Activated naive CD8-positive, alpha-beta T cell (primary cell): ENCODE data around the gene PLEKHA7.
"Not testable (repeated sequence)": the region's sequence is repeated elsewhere in the genome, so short reads cannot be mapped to it uniquely, and the experiment has no call there.

ENCODE experiments used
- H3K27ac Mint-ChIP-seq: one replicate; pipeline ENCODE4 v1.8.0; 2021; ENCODE audit warnings: mixed read lengths
- H3K27me3 Mint-ChIP-seq: one replicate; pipeline ENCODE4 v1.8.0; 2021; ENCODE audit warnings: mixed read lengths
- H3K36me3 Mint-ChIP-seq: one replicate; pipeline ENCODE4 v1.8.0; 2021; ENCODE audit warnings: mixed read lengths
- H3K4me1 Mint-ChIP-seq: one replicate; pipeline ENCODE4 v1.8.0; 2021; ENCODE audit warnings: low read depth, mixed read lengths
- H3K4me3 Mint-ChIP-seq: one replicate; pipeline ENCODE4 v1.8.0; 2021; ENCODE audit warnings: mild to moderate bottlenecking, mixed read lengths
- H3K9me3 Mint-ChIP-seq: one replicate; pipeline ENCODE4 v1.8.0; 2021; ENCODE audit warnings: low read depth, mixed read lengths

Gene PLEKHA7

DNA sequence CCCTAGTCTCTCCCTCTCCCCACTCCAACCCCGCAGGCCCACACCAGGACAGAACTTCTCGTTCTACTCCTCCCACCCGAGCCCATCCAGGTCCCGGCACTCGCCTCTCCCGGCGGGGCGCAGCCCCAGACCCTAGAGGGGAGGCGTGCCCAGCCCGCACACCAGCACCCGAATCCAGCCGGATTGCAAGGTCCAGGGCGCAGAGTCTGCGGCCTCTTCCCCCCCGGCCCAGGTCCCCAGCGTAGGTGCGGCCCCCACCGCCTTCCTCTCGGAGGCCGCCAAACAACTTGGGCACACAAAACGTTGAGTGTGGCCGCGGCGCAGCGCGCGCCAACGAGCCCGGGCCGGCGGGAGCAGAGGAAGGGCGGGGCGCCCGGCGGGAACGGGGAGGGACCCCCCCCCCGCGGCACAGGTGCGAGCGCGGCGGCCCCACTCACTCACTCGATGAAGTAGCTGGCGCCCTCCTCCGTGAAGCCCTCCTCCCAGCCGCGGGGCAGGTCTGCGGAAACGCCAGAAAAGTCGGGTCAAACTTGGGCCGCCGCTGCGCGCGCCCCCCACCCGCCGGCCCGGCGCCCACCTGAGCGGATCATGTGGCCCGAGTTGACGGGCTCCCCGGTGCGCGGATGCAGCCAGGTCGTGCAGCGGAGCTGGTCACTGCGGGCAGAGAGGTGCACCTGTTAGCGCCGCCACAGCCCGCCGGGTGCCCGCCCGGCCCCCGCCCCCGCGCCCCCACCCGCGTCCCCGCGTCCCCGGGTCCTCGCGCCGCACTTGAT is 480 bp downstream of the PLEKHA7 start:
- Mint-ChIP-seq H3K4me1 (peaks cover 4% of the 10 kb centered on the region), H3K36me3 (peaks cover 2% of the 10 kb centered on the region), H3K9me3 (no peaks in the 10 kb centered on the region), H3K27ac (no peak overlapping the region), H3K4me3 (no peak overlapping the region), H3K27me3 (peaks cover 16% of the 10 kb centered on the region)

DNA sequence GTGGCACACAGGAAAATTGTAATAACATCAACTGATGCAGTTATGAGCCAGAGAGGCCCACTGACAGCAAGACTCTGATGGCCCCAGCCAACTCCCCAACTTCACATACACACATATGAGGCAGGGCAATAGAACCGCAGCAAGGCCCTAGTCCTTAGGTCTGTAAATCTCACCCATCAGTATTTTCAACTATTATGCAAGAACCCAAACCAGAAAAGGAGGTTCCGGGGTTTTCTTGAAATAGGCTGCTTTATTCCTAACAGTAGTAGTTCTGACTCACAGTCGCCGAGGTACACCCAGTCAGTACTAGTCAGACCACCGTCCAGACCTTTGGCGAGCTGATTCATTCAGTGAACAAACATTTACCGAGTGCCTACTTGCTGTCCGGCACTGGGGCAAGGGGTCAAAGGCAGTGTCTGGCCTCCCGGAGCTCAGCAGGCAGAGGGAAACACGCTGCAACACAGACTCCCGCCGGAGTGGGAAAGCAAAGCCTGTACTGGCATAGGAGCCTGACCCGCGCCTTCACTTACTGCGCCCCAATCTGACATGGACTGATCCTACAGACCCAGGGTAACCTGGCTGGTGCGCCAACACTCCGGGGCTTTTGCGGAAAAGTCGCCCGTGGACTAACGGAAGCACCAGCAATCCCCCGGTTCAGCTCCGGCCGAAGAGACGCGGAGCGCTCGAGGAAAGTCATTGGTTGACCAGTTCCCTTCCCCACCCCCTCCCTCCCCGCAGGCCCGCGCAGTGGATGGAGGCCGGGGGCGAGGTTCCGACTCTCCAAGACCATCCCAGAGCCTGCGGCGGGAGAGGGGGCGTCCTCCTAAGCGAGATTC is 1.3 kb downstream of the PLEKHA7 start:
- no peaks in the 10 kb centered on the region for H3K9me3 Mint-ChIP-seq
- H3K36me3 Mint-ChIP-seq = peaks cover 2% of the 10 kb centered on the region
- peaks cover 16% of the 10 kb centered on the region for H3K27me3 Mint-ChIP-seq
- no peak overlapping the region for H3K4me3 Mint-ChIP-seq
- H3K4me1 Mint-ChIP-seq = peaks cover 4% of the 10 kb centered on the region
- no peak overlapping the region for H3K27ac Mint-ChIP-seq

DNA sequence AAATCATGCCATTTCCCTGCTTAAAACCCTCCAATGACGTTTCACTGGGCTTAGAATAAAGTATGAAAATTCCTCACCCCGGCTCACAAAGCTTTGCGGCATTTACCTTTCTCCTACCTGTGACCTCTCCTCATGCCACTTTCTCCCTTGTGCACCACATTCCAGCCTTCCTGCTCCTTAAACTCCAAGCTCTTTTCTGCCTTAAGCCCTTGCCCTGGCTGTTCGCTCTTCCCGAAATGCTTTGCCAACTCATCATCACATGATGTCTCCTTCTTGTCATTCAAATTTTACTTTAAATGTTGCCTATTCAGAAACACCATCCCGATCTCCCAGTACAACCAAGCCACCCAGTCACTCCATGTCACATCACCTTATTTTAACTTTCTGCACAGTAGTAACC is 2.0 kb downstream of the PLEKHA7 start:
- Mint-ChIP-seq H3K27me3 (peaks cover 16% of the 10 kb centered on the region), H3K27ac (no peak overlapping the region), H3K4me1 (peaks cover 4% of the 10 kb centered on the region), H3K4me3 (no peak overlapping the region), H3K9me3 (no peaks in the 10 kb centered on the region), H3K36me3 (peaks cover 2% of the 10 kb centered on the region)

DNA sequence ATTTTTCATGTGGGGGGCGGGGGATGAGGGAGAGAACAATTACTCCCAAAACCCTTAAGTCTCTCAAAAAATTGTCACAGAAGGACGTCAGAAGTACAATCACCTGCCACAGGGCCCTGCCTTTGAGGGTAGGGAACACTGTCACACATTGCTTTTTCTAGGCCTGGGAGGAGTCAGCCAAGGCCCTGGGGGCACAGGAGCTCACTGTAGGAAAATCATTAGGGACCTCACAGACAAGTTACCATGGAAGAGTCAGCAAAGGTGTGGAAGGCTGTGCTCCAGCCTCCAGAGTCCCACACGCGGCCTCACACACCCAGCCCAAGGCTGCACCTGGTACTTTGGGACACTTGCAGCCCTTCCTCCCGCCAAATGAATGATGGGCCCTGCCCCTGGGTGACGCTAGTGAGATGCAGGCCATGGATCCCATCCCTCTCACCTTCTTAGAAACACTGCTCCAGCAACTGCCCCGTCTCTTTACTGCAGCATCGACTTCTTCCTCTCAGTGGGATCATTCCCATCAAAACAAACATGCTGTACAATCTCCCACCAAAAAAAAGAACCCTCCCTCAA is 3.3 kb downstream of the PLEKHA7 start:
- Mint-ChIP-seq H3K4me1 (peaks cover 4% of the 10 kb centered on the region), H3K4me3 (no peak overlapping the region), H3K9me3 (no peaks in the 10 kb centered on the region), H3K36me3 (peaks cover 2% of the 10 kb centered on the region), H3K27me3 (peaks cover 10% of the 10 kb centered on the region), H3K27ac (no peak overlapping the region)

DNA sequence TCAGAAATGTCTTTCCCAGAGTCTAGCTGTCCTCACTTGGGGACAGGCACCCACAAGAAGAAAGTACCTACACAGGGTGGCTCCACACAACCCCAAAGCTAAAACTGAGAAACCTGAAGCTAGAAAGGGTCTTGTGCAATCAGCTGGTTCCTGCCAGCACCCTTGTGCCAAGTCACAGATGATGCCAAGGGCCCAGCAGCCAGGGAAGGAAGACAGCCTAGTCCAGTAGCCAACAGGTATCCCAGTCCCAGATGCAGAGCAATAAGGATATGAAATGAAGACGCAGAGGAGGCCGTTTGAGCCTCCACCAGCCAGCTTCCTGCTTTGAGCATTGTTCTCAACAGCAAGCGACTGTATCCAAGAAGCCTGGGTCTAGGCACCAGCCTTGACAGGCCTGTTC is 6.1 kb downstream of the PLEKHA7 start:
- peaks cover 2% of the 10 kb centered on the region for H3K27me3 Mint-ChIP-seq
- no peaks in the 10 kb centered on the region for H3K36me3 Mint-ChIP-seq
- no peak overlapping the region for H3K27ac Mint-ChIP-seq

DNA sequence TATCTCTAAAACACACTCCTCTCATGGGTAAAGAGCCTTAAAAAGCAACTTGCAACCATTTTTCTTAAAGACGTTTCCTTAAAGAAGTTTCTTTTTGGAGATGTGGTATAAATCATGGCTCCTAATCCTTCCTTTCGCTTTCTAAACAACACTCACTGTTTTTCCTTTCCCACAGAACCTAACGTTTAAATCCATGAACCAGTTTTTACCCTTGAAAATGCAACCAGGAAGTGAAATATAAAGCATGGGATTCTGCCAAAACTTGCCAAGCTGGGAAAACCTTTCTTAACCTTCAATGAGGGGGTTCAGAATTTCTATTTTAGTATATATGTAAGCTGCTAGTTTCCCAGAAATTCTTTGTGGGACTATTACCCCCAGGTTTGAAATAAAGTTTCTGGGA is 8.6 kb downstream of the PLEKHA7 start:
- H3K27me3 Mint-ChIP-seq = peaks cover 2% of the 10 kb centered on the region
- H3K4me1 Mint-ChIP-seq = no peaks in the 10 kb centered on the region
- no peaks in the 10 kb centered on the region for H3K9me3 Mint-ChIP-seq
- H3K27ac Mint-ChIP-seq = no peak overlapping the region
- no peak overlapping the region for H3K4me3 Mint-ChIP-seq
- H3K36me3 Mint-ChIP-seq = no peaks in the 10 kb centered on the region

More for the DNA sequence above, 6.1 kb downstream of the PLEKHA7 start:
- Mint-ChIP-seq H3K4me3 (no peak overlapping the region), H3K4me1 (no peaks in the 10 kb centered on the region), H3K9me3 (no peaks in the 10 kb centered on the region)

DNA sequence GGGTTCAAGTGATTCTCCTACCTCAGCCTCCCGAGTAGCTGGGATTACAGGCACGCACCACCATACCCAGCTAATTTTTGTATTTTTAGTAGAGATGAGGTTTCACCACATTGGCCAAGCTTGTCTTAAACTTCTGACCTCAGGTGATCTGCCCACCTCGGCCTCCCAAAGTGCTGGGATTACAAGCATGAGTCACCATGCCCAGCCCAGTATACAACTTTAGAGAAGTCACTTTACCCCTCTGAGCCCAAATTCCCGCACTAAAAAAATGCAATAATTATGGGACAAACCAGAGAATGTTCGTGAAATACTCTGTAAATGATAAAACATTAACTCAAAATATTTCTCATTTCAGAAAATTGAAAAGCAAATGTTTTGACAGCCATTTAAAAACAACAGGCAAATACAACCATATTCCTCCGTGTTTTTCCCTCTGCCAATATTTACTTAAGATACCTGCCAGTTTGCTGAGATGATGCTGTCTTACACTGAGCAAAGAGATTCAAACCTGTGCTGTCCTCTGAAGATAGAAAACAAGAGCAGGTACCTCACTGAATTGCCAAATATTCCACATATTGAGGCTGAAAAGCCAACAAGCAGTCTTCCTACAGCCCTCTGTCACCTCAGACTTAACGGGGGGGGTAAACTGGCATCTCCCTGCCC is 9.6 kb downstream of the PLEKHA7 start:
- no peaks in the 10 kb centered on the region for H3K36me3 Mint-ChIP-seq
- no peaks in the 10 kb centered on the region for H3K9me3 Mint-ChIP-seq
- H3K27ac Mint-ChIP-seq = no peak overlapping the region
- no peaks in the 10 kb centered on the region for H3K4me1 Mint-ChIP-seq
- peaks cover 2% of the 10 kb centered on the region for H3K27me3 Mint-ChIP-seq
- no peak overlapping the region for H3K4me3 Mint-ChIP-seq

DNA sequence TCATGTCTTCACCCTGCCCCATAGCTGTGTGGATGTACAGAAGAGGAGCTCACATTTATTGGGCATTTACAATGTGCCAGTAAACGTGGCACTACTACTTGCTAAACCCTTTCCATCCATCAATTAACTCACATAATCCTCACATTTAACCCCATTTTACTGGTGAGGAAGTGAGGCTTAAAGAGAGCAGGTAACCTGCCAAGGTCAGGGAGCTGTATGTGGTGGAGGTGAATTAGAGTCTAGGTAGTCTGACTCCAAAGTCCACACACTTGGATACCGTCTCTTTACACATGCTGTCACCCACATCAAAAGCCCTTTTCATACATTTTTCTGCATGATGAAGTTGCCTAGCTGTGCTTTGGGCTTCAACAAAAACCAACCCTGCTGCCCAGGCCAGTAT is 10.8 kb downstream of the PLEKHA7 start:
- H3K9me3 Mint-ChIP-seq = no peaks in the 10 kb centered on the region
- no peaks in the 10 kb centered on the region for H3K4me1 Mint-ChIP-seq
- no peak overlapping the region for H3K27ac Mint-ChIP-seq
- no peaks in the 10 kb centered on the region for H3K36me3 Mint-ChIP-seq
- H3K4me3 Mint-ChIP-seq = no peak overlapping the region
- H3K27me3 Mint-ChIP-seq = peaks cover 2% of the 10 kb centered on the region

DNA sequence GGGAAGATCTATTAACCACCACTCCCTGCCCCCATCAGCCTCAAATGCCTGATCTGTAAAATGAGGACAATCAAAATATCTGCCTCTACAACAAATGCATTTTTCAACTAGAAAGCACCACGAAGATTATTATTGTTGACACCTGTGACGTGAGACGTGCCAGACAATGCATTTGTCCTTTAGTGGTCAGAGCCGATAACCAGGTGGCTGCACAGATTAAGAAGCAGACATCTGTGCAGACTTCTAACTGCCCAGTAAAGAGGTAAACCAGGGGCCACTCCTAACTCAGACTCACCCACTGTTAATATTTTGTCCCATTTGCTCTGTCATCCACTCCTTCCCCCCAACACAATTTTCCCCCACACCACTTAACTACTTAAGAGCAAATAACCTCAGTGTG is 11.7 kb downstream of the PLEKHA7 start:
- no peak overlapping the region for H3K4me3 Mint-ChIP-seq
- peak overlapping the region; percentile 28 for H3K27ac Mint-ChIP-seq
- peaks cover 2% of the 10 kb centered on the region for H3K27me3 Mint-ChIP-seq
- no peaks in the 10 kb centered on the region for H3K4me1 Mint-ChIP-seq
- no peaks in the 10 kb centered on the region for H3K36me3 Mint-ChIP-seq
- no peaks in the 10 kb centered on the region for H3K9me3 Mint-ChIP-seq

DNA sequence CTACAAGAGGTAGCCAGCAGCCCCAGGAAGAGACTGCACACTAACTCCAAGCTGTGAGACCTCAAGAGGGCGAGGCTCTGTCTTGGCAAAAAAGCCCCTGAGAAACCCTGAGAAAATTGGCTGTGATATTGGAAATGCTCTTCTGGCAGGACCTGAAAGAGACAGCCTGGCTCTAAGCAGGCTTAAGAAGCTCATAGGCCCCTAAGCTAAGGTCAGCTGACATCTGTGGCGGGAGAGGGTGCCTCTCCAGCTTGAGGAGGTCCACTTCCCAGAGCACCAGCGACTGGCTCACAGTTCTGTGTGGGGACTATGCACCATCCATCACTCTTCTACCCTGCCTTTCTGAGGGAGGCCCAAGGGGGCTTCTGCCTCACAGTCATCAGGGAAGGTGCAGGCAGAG is 12.4 kb downstream of the PLEKHA7 start:
- Mint-ChIP-seq H3K36me3 (no peaks in the 10 kb centered on the region), H3K9me3 (no peaks in the 10 kb centered on the region), H3K27me3 (peaks cover 2% of the 10 kb centered on the region), H3K4me1 (no peaks in the 10 kb centered on the region), H3K4me3 (no peak overlapping the region), H3K27ac (no peak overlapping the region)

DNA sequence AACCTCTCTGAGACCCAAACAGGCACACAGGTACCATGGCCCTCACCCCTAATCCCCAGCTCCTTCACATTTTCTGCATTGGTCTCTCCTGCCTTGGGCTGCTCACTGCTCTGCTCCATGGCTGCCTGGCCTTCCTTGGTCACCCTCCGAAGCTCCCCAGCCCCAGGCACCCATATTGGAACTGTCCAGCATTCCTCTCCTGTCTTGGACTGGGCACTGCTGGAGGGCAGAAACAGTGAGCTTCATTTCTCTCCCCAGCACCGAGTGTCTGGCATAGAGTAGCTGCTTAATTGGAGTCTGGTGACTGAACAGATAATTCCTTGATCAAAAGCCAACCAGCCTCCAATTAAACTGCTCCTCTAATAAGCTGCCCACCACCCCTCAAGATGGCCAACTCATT is 13.2 kb downstream of the PLEKHA7 start:
- no peak overlapping the region for H3K27ac Mint-ChIP-seq
- H3K27me3 Mint-ChIP-seq = peaks cover 2% of the 10 kb centered on the region
- H3K4me1 Mint-ChIP-seq = no peaks in the 10 kb centered on the region
- no peaks in the 10 kb centered on the region for H3K36me3 Mint-ChIP-seq
- H3K4me3 Mint-ChIP-seq = no peak overlapping the region
- no peaks in the 10 kb centered on the region for H3K9me3 Mint-ChIP-seq

DNA sequence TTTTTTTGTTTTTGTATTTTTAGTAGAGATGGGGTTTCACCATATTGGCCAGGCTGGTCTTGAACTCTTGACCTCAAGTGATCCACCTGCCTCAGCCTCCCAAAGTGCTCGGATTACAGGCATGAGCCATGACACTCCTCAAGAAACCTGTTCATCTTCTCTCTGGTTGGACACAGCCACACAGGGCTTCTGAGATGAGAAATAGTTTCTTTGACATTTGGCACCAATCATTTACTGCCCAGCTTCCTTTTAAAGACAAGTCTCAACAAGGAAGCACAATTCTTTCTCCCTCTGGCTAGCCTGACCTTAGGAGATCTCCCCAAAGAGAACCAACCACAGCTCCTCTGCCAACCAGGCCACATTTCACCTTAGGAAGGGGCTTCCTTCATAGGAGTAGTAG is 14.0 kb downstream of the PLEKHA7 start:
- not testable (repeated sequence) for H3K27ac Mint-ChIP-seq, H3K4me3 Mint-ChIP-seq, H3K27me3 Mint-ChIP-seq, H3K4me1 Mint-ChIP-seq, H3K9me3 Mint-ChIP-seq, H3K36me3 Mint-ChIP-seq

DNA sequence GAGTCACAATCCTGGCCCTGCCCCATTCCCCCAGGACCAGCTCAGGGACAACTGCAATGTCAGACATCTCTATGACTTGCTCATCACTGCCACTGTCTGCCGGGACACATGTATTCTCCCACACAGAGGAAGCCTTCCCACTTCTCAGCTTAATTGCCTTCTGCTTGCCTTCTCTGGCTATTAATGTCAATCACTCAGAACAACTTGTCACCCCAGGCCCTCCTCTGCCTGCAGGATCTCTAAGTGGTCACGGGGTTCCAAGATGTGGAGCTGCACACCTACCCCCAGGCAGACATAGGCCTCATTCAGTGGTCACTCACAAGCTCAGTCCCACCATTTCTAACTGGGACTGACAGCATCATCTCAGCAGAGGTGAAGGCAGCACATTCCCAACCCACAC is 15.1 kb downstream of the PLEKHA7 start:
- peaks cover 2% of the 10 kb centered on the region for H3K27me3 Mint-ChIP-seq
- H3K4me3 Mint-ChIP-seq = no peak overlapping the region
- H3K36me3 Mint-ChIP-seq = no peaks in the 10 kb centered on the region
- no peaks in the 10 kb centered on the region for H3K9me3 Mint-ChIP-seq
- no peaks in the 10 kb centered on the region for H3K4me1 Mint-ChIP-seq
- H3K27ac Mint-ChIP-seq = no peak overlapping the region

DNA sequence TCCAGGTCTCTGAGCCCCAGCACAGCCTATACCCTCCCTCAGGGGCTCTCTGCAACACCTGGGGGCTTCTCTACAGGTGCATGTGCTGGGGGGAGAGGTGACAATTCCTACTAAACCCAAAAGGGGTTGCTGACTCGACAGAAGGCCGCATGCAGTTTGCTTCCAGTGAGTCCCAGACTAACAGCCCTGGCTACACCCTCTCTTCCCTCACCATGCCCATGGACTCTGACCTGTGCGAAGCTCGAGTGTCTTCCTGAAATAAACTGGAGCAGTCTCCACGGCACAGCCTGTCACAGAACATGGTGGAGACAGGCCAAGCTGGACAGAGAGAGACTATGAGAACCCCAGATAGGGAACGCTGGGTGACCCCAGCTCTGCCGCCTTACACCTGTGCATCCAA is 16.6 kb downstream of the PLEKHA7 start:
- no peaks in the 10 kb centered on the region for H3K36me3 Mint-ChIP-seq
- H3K4me1 Mint-ChIP-seq = no peaks in the 10 kb centered on the region

DNA sequence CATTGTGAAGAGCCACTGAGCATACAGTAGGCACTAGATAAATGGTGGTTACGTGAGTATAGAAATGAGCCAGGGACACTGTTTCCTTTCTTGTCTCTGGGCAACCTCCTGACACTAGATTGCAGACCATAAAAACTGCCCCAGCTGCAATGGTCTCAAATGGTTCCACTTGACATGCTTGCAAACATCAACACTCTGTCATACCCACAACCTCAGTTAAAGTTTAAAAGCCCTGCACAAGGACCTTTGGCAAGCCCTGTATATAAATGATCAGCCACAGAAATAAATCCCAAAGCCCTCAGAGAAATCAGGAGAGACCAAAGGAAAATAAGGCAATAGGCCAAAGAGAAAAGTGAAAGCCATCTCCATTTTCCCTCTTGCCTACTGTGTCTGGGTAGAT is 20.7 kb downstream of the PLEKHA7 start:
- no peaks in the 10 kb centered on the region for H3K9me3 Mint-ChIP-seq
- H3K36me3 Mint-ChIP-seq = no peaks in the 10 kb centered on the region
- no peaks in the 10 kb centered on the region for H3K4me1 Mint-ChIP-seq
- no peak overlapping the region for H3K27ac Mint-ChIP-seq
- H3K4me3 Mint-ChIP-seq = no peak overlapping the region
- H3K27me3 Mint-ChIP-seq = no peaks in the 10 kb centered on the region

More for the DNA sequence above, 16.6 kb downstream of the PLEKHA7 start:
- Mint-ChIP-seq H3K27ac (no peak overlapping the region), H3K9me3 (no peaks in the 10 kb centered on the region), H3K4me3 (no peak overlapping the region), H3K27me3 (no peaks in the 10 kb centered on the region)
